ENCODE results near the gene ARMC2.
"Not testable (repeated sequence)": the region's sequence is repeated elsewhere in the genome, so short reads cannot be mapped to it uniquely, and the experiment has no call there.

Gene ARMC2

DNA sequence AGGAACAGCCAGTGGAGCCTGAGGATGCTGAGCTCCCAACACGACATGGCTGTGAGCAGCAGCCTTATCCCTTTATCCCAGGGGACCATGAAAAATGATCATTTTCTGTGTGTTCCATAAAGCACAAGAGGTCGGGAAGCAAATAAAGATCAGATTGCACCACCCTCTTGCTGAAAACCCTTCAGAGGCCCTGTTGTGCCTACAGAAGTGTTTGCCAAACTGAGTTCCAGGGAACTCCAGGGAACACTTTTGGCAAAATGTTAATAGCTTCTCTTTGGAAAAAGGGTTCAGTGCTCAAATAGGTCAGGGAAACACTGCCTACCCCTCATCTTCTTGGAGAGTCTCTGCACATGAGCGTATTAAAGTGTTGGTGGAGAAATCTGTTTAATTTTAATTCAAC, 24.4 kb downstream of the ARMC2 start:
- DNase-seq = no peak

DNA sequence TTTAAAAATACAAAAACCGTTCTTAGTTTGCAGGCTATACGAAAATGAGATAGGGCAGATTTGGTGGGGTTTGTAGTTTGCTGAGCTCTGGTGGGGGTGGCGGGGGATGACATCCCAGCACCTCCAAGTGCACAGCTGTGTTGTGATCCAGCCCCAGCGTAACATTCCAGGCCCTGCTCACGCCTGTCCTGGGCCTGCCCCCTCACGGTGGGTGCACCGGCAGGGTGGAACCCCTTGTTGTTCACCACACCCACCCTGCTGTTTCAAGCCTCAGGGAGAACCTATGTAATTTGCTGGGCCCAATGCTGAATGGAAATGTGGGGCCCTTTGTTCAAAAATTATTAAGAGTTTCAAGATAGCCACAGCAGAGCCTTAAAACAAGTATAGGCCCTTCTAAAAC, 25.0 kb downstream of the ARMC2 start:
- DNase-seq = no peak

DNA sequence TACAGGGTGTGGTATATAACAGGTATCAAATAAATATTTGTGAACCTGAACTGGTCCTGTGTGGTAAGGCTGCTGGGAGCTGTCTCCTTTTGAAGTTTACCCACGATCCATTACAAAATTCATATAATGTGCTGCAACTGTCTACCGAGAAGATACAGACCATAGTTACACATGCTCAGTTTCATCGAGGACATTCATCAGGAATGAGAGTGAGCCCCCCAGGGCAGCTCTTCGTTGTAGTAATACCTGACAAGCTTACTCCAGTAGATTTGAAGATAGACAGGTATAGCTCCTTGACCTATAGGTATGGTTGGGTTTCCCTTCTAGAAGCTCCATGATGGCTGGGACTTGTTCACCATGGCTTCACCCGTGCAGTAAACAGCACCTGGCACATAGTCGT, 25.7 kb downstream of the ARMC2 start:
- DNase-seq = no peak

DNA sequence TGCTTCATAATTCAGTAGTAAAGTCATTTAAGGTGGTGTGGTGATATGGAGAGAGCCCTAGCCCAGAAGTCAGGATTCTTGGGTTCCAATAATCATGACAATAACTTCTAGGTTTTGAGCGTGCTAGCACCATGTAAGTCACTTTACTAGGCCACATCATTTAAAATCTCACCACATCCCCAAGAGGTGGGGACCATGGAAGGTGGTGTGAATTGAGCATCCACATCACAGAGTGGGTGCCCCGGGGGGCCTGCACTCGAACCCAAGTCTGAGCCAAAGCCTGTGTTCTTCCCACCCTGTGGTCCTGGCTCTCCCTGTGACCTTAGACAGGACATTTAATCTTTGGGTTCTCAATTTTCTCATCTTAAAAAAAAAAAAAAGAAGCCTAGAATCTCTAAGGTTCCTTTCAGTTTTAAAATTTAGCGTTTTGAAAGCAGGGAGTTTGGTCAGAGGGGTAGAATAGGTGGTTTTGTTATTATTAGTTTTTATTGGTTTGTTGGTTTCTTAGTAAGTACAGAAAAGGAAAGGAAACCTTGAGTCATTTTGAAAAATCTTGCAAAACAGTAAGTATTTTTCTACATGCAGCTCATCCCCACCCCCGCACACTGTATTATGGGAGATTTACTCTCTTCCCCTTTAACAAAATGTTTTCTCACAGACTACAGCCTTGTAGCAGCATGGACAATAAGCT, 26.4 kb downstream of the ARMC2 start:
- DNase-seq = peak; percentile 13

DNA sequence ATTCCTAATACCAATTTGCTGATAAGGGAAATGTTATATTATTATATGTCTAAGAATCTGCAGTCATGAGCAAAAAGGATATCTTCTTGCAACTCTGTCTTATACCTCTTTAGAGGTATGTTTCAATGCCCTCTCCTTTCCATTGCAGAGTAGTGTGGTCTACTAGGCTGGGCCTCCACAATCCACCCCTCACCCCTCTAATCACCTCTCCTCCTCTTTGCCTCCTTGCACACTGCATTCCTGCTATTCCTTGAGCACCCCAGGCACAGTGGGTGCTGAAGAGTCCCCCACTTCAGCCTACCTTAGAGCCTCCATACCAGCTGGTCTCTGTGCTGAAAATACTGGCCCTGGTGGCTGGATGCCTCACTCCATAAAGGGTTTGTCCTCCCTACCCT, 26.9 kb downstream of the ARMC2 start:
- DNase-seq = no peak

DNA sequence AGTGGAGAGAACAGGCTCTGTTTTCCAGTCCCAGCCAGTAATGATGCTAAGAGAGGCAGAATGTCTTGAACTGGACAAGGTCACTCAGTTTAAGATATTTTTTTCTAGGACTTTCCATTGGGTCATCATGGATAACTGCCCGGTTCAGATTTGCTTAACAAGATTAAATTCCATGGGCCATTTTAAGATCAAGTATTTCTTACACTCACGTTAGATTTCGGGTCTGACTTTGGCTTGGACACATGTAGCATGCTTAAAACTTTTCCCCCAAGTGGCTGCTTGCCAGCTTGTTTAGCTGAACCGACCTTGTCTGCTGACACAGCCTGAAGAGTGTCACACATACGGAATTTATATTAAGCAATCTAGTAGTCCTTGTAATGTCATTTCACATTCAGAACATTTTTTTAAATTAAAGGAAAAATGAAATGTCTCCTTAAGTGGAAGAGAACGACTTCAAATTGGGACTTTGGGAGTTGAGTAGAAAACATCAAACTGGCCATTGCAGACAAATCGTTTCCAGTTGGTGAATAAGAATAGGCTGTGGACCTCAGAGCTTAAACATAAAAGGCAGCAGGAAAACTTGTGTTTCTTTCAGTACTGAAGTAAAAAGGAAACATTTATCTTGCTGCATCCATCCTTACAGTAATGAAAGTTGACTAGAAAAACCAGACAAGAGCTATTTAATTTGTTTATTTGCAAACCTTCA, 29.0 kb downstream of the ARMC2 start:
- no peak for DNase-seq

DNA sequence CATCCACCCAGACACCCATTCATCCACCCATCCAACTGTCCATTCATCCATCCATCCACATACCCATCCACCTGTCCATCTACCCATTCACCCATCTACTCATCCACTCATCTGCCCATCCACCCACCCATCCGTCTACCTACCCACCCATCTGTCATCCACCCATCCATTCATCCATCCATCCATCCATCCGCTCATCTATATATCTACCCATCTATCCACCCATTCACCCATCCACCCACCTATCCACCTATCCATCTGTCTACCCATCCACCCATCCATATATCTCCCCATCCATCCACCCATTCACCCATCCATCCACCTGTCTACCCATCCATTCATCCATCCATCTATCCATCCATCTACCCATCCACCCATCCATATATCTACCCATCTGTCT, 30.7 kb downstream of the ARMC2 start:
- no peak for DNase-seq

DNA sequence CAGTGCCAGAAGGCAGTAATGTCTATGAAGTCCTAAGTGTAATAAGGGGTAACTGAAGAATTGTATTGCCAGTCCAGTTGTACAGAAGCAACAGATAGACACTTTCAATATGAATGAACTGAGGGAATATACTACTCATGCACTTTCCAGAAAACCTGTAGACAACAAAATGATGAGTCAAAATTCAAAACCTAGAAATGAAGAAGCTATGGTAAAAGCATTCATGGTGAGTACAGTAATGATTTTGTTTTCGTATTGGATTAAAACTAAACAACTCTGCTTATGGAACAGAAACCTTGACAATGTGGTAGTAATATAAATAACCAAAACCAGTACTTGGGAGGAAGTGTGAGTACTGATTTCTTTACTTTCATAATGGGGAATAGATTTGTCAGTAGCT, 35.0 kb downstream of the ARMC2 start:
- no peak for DNase-seq

DNA sequence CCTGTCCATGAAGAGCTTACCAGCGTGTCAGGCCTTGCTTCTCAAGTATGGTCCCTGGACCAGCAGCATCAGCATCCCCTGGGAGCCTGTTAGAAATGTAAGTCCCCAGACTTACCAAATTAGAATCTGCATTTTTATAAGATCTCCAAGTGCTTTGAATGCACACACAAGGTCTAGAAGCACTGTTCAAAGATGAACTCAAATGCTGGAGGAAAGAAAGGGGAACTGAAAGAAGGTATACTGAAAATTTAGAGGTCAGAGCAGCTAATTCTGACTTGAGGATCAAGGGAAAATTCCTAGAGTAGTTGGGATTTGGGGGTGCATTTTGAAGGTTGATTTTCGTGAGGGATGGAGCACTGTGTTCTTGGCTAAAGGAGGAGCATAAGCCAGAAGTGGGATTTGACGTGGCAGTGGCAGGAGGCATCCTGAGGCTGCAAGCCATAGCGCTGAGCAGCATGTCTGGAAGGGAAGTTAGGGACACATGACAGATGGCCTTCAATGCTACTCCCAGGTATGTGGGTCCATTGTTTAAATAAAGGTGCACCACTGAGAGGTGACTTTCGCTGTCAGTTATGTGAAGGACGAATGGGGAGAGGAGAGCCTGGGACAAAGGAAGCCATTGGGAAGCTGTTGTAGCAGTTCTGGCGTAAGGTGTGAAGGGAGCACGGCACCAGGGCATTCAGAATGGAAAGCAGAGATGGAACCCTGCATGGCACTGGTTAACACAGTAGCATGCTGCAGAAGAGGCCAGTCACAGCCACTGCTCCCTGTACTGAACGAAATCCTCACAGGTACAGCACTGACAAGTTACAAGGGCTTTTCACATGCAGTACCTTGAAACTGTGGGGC, 36.2 kb downstream of the ARMC2 start:
- no peak for DNase-seq

DNA sequence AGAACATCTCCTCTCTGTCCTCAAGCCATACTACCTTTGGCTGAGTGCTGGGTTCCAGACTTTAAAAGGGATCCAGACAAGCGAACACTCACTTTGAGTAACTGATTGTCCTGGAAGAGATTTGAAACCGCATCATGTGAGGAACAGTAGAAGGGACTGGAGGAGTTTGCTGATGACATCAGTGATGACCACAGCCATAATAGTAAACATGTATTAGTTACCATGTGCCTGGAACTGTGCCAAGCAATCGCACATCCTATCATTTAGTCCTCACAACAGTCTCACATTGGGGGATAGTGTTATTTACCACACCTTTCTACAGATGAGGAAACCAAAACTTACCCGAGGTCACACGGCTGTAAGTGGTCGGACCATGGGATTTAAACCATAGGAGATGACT, 39.8 kb downstream of the ARMC2 start:
- no peak for DNase-seq

DNA sequence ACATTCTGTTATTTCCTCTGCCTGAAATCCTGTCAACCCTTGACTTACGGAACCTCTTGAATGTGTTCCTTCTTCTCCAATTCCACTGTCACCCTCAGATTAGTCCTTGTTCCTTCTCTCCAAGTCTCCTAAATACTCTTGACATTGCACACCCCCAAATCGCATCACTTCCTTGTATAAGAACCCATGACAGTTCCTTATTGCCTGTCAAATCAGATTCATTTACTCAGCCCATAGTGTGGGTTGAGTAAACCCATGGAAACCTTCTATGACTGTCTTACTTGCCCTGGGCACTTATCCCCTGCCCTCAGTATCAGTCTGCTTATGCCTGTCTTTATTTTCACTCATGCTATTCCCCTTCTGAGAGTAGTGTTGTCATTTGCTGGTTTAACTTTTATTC, 40.5 kb downstream of the ARMC2 start:
- DNase-seq = no peak

DNA sequence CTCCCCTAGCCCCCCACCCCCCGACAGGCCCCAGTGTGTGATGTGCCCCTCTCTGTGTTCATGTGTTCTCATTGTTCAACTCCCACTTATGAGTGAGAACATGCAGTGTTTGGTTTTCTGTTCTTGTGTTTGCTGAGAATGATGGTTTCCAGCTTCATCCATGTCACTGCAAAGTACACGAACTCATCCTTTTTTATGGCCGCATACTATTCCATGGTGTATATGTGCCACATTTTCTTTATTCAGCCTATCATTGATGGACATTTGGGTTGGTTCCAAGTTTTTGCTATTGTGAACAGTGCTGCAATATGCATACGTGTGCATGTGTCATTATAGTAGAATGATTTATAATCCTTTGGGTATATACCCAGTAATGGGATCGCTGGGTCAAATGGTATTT, 42.7 kb downstream of the ARMC2 start:
- DNase-seq = not testable (repeated sequence)

DNA sequence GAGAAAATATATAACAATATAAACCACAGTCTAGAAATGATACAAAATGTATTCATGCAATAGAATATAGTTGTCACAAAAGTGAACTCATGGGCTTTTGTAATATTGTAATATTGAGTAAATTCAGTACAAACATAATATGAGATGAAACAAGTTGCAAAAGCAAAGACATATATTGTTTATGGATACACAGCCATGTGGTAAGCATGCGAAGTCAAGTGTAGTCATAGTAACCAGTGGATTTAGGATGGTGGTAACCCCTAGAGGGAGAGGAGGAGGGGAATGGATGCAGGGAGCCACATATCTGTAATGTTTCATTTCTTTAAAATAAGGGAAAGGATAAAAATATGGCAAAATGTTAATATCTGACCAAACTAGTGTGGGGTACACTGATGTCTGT, 47.3 kb downstream of the ARMC2 start:
- no peak for DNase-seq

DNA sequence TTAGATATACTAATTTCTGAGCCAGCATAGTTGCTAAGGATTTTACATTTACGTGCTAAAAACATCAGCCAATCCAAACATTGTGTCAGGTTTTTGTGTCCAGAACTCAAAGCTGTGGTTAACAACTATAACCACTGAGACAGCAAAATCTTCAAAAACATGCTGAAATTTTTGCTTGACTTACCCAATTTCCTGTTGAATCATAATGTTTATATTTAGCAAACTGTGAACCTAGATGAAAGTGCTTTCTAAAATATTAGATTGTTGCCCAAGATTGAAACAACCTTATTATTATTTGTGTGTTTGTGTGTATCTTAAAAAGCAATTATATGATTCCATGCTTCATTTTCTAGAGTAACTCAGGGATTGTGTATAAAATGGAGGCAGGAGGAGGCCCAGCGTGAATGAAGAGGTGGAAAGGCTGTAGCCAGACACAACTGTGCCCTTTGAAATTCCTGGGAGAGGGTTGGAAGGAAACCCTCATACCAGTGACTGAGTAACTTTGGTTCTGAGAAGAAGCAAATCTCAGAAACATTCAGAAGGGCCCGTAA, 48.0 kb downstream of the ARMC2 start:
- DNase-seq = no peak

DNA sequence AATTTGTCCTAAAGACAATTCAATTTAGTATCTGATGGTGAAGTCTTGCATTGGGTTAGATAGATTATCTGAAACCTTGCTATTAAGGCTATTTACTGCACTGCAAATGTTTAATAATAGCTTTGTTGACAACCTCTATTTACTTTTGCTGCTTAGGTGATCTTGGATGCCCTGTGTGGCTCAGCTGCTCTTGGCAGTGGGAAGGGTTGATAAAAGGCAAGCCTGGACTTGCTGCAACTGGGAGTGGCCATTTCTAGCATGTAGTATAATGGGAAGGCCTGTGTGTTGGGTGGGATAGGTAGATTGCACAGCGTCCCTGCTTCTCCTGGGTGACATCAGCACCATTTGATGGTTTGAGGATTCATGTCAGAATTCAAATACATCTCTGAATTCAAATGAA, 49.1 kb downstream of the ARMC2 start:
- DNase-seq = no peak

DNA sequence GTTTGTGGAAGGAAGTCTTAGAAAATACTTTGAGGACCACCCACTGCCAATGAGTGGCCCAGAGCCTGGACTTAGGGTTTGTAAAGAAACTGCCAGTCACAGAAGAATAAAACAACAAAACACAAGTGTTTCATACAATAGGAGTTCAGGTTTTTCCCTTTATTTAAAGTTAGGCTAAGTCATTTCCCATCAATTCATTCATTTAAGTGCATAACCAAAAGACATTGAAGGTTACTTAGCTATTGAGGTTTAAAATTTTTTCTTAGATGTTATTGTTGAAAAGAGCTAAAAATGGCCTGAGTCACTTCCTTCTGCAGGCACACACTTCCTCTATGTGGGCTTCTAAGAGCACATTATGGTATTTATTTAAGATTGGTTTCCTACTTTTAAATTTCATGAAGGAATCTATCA, 54.2 kb downstream of the ARMC2 start:
- no peak for DNase-seq

DNA sequence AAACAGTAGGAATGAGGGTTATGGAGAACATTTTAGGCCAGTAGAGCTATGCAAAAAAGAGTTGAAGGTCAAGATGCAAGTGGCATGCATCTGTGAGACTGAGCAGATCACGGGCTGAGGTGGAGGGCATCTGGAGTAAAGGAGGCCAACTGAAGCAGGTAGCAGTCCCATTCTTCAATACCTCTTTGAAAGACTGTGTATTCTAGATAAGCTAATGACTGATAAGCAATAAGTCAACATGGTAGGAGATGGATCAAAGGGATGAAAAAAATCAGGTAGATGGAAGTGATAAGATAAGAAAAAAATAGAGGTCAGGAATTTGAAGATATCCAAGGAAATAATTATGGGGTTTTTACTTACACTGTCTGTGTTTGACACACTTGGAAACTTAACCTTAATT, 55.6 kb downstream of the ARMC2 start:
- DNase-seq = no peak

DNA sequence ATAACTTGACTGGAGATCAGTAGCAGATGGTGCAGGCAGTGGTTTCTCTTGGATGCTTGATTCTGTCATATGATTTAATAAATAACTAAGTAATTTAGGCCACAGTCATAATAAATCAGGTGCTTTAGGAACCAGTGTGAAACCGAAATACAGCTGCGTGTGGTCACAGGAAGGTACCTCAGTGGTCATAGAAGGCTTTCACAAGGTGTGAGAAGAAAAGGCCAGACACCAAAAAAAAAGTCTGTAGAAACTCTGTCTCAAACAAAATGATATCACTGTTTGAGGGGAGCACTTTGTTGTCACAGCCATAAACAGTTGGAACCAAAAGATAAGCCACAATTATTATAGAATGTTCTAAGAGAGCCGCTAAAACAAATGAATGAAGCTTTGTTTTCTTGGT, 56.5 kb downstream of the ARMC2 start:
- DNase-seq = peak; percentile 22

DNA sequence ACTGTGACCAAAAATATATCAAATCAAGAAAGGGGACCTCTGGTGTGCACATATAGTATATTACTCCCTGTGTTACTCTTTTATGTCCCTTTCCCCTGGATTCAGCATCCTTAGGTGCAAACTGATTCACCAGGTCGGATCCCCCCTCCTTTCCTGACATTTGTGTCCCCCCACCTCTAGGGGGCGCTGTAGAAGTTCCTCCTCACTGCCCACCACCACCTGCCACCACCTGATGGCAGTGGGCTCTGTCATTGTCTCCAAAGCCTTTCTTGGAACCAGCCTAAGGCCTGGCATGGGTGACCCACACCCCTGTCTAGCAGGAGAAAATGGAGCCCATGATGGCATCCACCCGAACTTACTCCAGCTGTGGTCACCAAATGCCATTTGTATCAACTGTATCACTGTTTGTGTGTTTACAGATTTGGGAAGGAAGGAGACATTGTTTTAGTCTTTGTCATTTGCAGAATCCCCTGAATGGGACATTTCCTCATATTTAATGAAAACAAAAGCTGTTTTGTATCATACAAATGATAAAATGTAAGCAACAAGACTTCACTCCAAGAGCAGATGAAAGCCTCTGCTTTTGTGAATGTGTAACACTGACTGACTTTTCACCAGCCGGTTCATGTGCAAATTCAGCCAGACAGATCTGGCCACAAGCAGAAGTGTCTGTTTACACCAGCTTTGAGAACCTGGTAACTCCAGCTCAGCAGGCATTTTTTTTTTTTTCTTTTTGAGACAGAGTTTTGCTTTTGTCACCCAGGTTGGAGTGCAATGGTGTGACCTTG, 66.2 kb downstream of the ARMC2 start:
- DNase-seq = peak; percentile 26

DNA sequence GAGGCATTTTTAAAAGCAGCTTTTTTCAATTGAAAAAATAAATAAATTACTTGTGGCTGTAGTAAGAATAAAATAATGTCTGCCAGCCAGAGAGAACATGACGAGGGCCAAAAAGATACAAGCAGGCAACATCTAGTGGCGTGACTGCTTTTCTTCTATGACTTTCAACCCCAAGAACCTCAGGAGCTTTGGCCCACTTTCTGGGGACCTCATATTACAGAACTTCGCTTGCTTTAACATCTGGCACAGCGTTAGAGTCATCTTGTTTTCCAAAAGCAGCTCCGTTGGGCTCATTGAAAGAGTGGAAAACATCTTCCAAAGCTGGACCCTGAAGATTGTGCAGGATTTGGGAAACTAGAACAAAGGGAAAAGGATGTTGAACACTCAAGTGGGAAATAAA, 67.0 kb downstream of the ARMC2 start:
- no peak for DNase-seq

DNA sequence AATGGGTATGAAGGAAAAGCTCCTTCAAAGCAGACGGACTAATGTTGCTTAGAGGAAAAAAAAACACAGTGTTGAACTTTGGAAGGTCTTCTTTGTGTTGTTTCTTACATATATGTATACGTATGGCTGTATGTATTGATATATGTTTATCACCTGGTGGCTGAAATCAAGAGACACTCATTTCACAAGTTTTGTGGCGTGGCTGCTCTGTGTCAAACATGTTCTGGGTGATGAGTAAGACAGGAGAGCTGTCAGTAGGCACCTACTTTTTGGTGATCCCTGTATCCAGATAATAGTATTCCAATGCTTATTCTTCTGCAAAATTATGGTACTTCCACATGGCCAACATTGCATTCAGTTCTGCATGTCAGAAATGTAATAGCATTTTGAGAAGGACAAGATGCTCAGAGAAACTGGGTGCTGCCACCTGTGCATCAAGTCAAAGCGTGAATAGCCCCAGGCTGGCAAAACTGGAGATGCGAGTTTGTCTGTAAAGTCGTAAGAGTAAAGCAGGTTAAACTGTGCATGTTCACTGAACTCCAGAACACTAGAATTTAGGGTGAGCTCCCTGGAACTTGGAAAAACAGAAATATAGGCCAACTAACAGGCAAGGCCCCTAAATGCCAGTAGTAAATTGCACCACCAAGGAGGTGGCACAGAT, 67.9 kb downstream of the ARMC2 start:
- no peak for DNase-seq

DNA sequence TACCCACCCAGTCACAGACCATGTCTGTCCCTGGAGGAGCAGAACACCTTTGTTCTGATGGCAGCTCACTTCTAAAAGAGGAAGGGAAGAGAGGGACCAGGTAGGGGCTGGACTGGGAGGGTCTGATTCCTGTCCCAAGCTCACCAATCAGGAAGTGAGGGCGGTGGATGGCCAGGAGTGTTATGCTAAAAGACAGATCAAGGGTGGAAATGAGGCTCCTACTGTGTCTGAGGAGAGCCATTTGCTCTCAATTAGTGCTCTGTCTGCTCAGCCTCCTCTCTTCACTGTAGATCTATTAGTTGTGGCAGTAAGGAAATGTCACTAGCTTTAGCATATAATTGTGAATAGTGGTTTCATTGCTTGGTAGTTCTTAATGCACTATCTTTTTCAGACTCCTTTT, 72.5 kb downstream of the ARMC2 start:
- no peak for DNase-seq

Data from CD4-positive, alpha-beta T cell treated with Interferon gamma for 1 hour (primary cell).